GM12873 (cell line): ENCODE results near the gene SLC27A6.

Experiments used
- TF ChIP-seq, protein P1 (sequence below): IDR thresholded peaks from 2 replicates; pipeline ENCODE4 v1.5.1; 2012; ENCODE audit warnings: low read depth, mild to moderate bottlenecking, moderate library complexity, low read length, control low read depth; ENCODE audit not compliant: insufficient read depth; ENCODE audit errors: missing control alignments

Gene SLC27A6

GRCh38 chr5:129014185-129014584 is 48.9 kb downstream of the SLC27A6 start:
- TF ChIP-seq, protein P1, sequence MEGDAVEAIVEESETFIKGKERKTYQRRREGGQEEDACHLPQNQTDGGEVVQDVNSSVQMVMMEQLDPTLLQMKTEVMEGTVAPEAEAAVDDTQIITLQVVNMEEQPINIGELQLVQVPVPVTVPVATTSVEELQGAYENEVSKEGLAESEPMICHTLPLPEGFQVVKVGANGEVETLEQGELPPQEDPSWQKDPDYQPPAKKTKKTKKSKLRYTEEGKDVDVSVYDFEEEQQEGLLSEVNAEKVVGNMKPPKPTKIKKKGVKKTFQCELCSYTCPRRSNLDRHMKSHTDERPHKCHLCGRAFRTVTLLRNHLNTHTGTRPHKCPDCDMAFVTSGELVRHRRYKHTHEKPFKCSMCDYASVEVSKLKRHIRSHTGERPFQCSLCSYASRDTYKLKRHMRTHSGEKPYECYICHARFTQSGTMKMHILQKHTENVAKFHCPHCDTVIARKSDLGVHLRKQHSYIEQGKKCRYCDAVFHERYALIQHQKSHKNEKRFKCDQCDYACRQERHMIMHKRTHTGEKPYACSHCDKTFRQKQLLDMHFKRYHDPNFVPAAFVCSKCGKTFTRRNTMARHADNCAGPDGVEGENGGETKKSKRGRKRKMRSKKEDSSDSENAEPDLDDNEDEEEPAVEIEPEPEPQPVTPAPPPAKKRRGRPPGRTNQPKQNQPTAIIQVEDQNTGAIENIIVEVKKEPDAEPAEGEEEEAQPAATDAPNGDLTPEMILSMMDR, result no peak

DNA sequence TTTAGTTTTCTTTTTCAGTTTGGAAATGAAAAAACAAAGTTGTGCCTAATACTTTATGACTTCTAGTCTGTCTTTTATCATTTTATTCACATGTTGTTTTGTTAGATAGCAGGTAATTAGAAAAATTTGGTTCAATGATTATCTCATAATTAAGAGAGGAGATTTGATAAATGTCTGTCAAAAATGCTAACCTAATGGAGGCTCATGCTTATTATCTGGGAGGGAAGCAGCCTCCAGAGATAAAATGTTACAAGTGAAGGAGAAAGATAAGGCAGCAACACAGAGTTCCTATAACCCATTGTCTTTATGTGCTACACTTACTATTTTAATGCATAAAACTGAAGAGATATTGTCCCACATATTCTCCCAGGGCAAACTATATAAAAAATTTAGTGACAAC is 53.5 kb downstream of the SLC27A6 start:
- TF ChIP-seq, protein P1, result no peak

GRCh38 chr5:129019401-129019908 is 54.2 kb downstream of the SLC27A6 start:
- TF ChIP-seq, protein P1, result no peak

GRCh38 chr5:129020683-129021082 is 55.4 kb downstream of the SLC27A6 start:
- TF ChIP-seq, protein P1, result no peak

DNA sequence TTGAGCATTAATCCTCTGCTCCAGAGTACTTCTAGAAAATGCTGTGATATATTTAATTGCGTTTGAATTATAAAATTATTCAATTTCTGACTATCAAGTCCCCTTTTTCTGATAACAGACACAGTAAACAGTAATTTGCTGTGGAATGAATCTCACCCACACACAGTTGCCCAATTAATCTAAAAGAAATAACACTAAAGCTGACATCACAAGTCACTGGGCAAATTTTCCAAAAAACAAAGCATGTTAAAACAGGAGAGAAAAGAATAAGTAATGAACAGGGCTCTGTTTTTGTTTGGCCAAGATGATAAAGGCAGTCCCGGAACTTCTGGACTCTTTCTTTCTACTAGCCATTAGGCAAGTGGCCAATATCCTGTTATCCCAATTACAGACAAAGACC is 56.5 kb downstream of the SLC27A6 start:
- TF ChIP-seq, protein P1, result no peak

- TF ChIP-seq, protein P1, result no peak
Observed at GRCh38 chr5:129022599-129022998, 57.3 kb downstream of the SLC27A6 start.

DNA sequence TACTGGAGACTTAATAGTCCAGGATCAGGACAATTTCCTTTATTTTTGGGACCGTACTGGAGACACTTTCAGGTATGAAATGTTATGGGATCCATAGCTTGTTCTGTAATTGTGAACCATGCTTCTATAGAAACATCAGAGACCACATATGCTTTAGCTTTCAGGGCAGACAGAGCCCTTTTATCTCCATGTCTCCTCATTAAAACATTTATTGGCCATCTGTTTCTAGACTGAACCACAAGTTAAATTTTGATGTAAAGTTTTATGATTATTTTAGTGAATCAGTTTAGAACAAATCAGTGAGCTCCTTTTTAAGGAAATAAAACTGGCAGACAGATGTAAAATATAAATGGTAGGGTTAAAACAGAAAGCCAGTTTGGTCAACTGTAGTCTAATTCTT is 62.0 kb downstream of the SLC27A6 start:
- TF ChIP-seq, protein P1, result no peak
